Fibroblast of lung (primary cell): ENCODE measurements around the gene WNT7B. TPM values are rescaled to one million over a fixed set of nuclear protein-coding genes. Genes with fewer than 3 reads are reported as not detected.

ENCODE experiments used
- DNase-seq, 2 donors: peaks; one replicate each; pipeline versions ENCODE4 v3.0.0 to v3.0.0-alpha.2; 2010; ENCODE audit warnings: low read depth in 2 of 2
- H2AFZ ChIP-seq: 2 replicates; pipeline ENCODE4 v1.5.1; 2012; ENCODE audit warnings: low read length, control low read depth, inconsistent platforms
- H3K27ac ChIP-seq: 2 replicates; pipeline ENCODE4 v1.5.1; 2011; ENCODE audit warnings: low read length, control low read depth; ENCODE audit not compliant: insufficient read depth
- H3K27me3 ChIP-seq: 2 replicates; pipeline ENCODE4 v1.5.1; 2011; ENCODE audit warnings: mild to moderate bottlenecking, low read length; ENCODE audit not compliant: control insufficient read depth, insufficient read depth
- H3K36me3 ChIP-seq: 2 replicates; pipeline ENCODE4 v1.5.1; 2011; ENCODE audit warnings: low read length; ENCODE audit not compliant: control insufficient read depth, insufficient read depth
- H3K4me1 ChIP-seq: 2 replicates; pipeline ENCODE4 v1.5.1; 2011; ENCODE audit warnings: low read length; ENCODE audit not compliant: control insufficient read depth, insufficient read depth; ENCODE audit errors: extremely low read depth
- H3K4me2 ChIP-seq: 2 replicates; pipeline ENCODE4 v1.5.1; 2011; ENCODE audit warnings: low read length, control low read depth; ENCODE audit not compliant: insufficient read depth; ENCODE audit errors: extremely low read depth
- H3K4me3 ChIP-seq, 4 experiments: fragments of 200-600 bp in 1 of 4; sonication (generic) in 1 of 4; replicated peaks in 1 of 4; 2 replicates each; pipeline ENCODE4 v1.5.1; 2011 to 2016; ENCODE audit warnings: low read length in 4 of 4, low read depth in 3 of 4, mild to moderate bottlenecking in 3 of 4, control low read depth in 2 of 4, inconsistent platforms in 1 of 4, mixed read lengths in 1 of 4; ENCODE audit not compliant: insufficient read depth in 1 of 4; ENCODE audit errors: control extremely low read depth in 1 of 4
- H3K79me2 ChIP-seq: 2 replicates; pipeline ENCODE4 v1.5.1; 2012; ENCODE audit warnings: mild to moderate bottlenecking, low read length, inconsistent platforms; ENCODE audit not compliant: control insufficient read depth, insufficient read depth
- H3K9ac ChIP-seq: 2 replicates; pipeline ENCODE4 v1.5.1; 2011; ENCODE audit warnings: mild to moderate bottlenecking, low read length, control low read depth; ENCODE audit not compliant: insufficient read depth
- H3K9me3 ChIP-seq: 2 replicates; pipeline ENCODE4 v1.5.1; 2012; ENCODE audit warnings: low read depth, low read length; ENCODE audit not compliant: control insufficient read depth, insufficient read depth
- H4K20me1 ChIP-seq: 2 replicates; pipeline ENCODE4 v1.5.1; 2011; ENCODE audit warnings: low read length; ENCODE audit not compliant: control insufficient read depth, insufficient read depth; ENCODE audit errors: extremely low read depth
- CTCF ChIP-seq, 2 donors: IDR thresholded peaks in 1 of 2; conservative IDR thresholded peaks in 1 of 2; 1 replicate in 1 of 2; 2 replicates in 1 of 2; pipeline ENCODE4 v1.5.1; 2011 to 2012; ENCODE audit warnings: low read length in 2 of 2, control low read depth in 1 of 2, inconsistent platforms in 1 of 2, low read depth in 1 of 2, mild to moderate bottlenecking in 1 of 2
- EZH2 ChIP-seq: IDR thresholded peaks from 2 replicates; pipeline ENCODE4 v1.5.1; 2012; ENCODE audit warnings: low read length, control low read depth, mild to moderate bottlenecking; ENCODE audit errors: missing control alignments
- polyA plus RNA-seq, 2 donors: library from polyadenylated mRNA; depleted of rRNA in 1 of 2; stranded (reverse) in 1 of 2; unstranded in 1 of 2; fragments of >200 nt; gene quantifications; 2 replicates each; pipeline ENCODE4 v1.2.1, GENCODE V29; 2011 to 2012; ENCODE audit warnings: missing spikeins in 1 of 2
- total RNA-seq: library from RNA; depleted of rRNA; stranded (reverse); fragments of >200 nt; gene quantifications from 2 replicates; pipeline ENCODE4 v1.2.1, GENCODE V29; 2014

The WNT7B gene
- total and polyA plus RNA-seq, 2 donors (not counting 1 experiment from before 2014, with no cell fraction given), result 0.17 TPM; not detected in 1

- Histone ChIP-seq H3K4me1 (peaks cover 36% of the 10 kb centered on the region), H3K9me3 (no peaks in the 10 kb centered on the region), H4K20me1 (no peaks in the 10 kb centered on the region), H3K27me3 (peaks cover 10% of the 10 kb centered on the region), H3K9ac (no peak overlapping the region), H2AFZ (no peak overlapping the region), H3K79me2 (peaks cover 7% of the 10 kb centered on the region), H3K4me2 (no peak overlapping the region), H3K36me3 (no peaks in the 10 kb centered on the region), H3K27ac (no peak overlapping the region), H3K4me3 (no peak overlapping the region)
- DNase-seq, result peak in 1 of 2 donors; percentile 57
- TF ChIP-seq CTCF (conservative IDR thresholded peaks at IDR 0.05 in 1 of 2, IDR thresholded peaks at IDR 0.05 in 1 of 2; ENCODE audit: low read depth in 1 of 2, low read length in 2 of 2) (peak; percentile 92 to 95), EZH2 (no peak)
These were observed 17.8 kb upstream of the WNT7B start for GRCh38 chr22:45994491-45995404.

GRCh38 chr22:45993841-45994240 is 16.9 kb upstream of the WNT7B start:
- H3K27me3 ChIP-seq, result peaks cover 10% of the 10 kb centered on the region
- TF ChIP-seq EZH2, result no peak
- no peak for TF ChIP-seq CTCF (conservative IDR thresholded peaks at IDR 0.05 in 1 of 2, IDR thresholded peaks at IDR 0.05 in 1 of 2; ENCODE audit: low read depth in 1 of 2, low read length in 2 of 2)
- H3K4me1 ChIP-seq, result peaks cover 32% of the 10 kb centered on the region
- no peak overlapping the region for H3K27ac ChIP-seq
- no peak overlapping the region for H3K4me3 ChIP-seq
- no peak for DNase-seq
- H3K4me2 ChIP-seq, result no peak overlapping the region
- H3K79me2 ChIP-seq, result peaks cover 7% of the 10 kb centered on the region
- no peaks in the 10 kb centered on the region for H3K36me3 ChIP-seq
- no peaks in the 10 kb centered on the region for H4K20me1 ChIP-seq
- H2AFZ ChIP-seq, result no peak overlapping the region
- H3K9ac ChIP-seq, result no peak overlapping the region
- no peaks in the 10 kb centered on the region for H3K9me3 ChIP-seq

GRCh38 chr22:45993143-45993692 is 16.3 kb upstream of the WNT7B start:
- Histone ChIP-seq H3K27me3 (peaks cover 10% of the 10 kb centered on the region), H3K36me3 (no peaks in the 10 kb centered on the region), H2AFZ (no peak overlapping the region), H3K4me3 (no peak overlapping the region), H4K20me1 (no peaks in the 10 kb centered on the region), H3K4me1 (peaks cover 26% of the 10 kb centered on the region), H3K9ac (no peak overlapping the region), H3K27ac (no peak overlapping the region), H3K4me2 (no peak overlapping the region), H3K9me3 (no peaks in the 10 kb centered on the region), H3K79me2 (peaks cover 7% of the 10 kb centered on the region)
- TF ChIP-seq EZH2, result no peak
- TF ChIP-seq CTCF (conservative IDR thresholded peaks at IDR 0.05 in 1 of 2, IDR thresholded peaks at IDR 0.05 in 1 of 2; ENCODE audit: low read depth in 1 of 2, low read length in 2 of 2), result no peak
- DNase-seq, result no peak
